Stimulated activated CD4-positive, alpha-beta T cell treated with anti-CD3 and anti-CD28 coated beads, Interleukin-1b, Interleukin-23, amount 100 ng/mL, for 48 hours (primary cell): Measurements from ENCODE around the gene MAB21L2.
"Not testable (repeated sequence)": the region's sequence is repeated elsewhere in the genome, so short reads cannot be mapped to it uniquely, and the experiment has no call there.

Source experiments
- DNase-seq: peaks from one replicate; pipeline ENCODE4 v3.0.0-alpha.2; 2020

MAB21L2 gene

DNA sequence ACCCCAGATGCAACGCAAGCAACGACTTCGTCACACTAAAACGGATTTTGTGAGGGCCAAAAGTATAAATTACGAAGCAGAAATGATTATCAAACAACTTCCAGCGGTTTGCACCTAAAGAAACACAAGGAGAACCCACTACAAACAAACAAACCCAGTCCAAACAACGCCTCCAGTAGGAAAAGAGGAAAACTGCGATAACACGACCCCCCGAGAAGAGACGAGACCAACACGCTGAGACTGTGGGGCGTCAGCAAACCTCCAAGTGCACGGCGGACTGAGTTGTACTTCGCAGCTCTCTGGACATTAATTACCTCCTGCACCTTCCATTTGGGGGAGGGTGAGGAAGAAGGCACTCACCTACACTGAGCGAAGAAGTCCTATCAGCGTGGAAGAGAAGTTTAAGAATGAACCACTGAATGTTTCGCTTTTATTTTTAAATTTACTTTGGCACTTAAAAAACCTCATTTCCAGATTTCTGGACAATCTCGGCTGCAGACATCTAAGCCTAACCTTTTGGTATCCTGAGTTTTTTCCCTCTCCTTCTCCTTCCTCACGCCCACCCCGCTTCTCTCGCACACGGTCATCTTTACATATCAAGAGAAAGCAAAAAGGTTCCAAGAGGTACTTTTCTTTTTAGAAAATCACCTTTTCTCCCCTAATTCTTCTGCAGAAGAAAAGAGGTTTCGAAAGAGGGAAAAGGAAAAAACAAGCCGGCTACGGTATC, at the start of gene MAB21L2:
Gene MAB21L2 (plus strand): TSS at position 6 of the 727 bp plus-strand sequence. CDS start 879 bp downstream, outside the sequence.
- no peak for DNase-seq

DNA sequence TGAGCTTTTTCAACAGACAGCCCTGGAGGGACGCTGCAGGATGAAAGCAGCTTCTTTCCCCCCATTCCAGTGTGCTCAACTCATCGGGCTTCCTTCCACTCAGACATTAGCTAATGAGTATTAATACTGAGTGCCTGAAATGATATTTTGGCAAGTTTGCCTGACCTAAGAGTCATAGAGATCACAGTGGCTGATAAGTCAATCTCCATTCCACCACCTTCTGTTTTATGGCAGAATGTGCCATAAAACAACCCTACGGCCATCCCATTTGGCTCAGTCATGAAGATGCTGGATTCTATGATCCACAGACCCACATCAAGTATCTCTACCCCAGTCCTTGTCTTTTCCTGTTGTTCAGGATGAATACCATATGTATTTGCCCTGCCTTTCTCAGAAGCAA, 48.3 kb upstream of the MAB21L2 start:
- no peak for DNase-seq

DNA sequence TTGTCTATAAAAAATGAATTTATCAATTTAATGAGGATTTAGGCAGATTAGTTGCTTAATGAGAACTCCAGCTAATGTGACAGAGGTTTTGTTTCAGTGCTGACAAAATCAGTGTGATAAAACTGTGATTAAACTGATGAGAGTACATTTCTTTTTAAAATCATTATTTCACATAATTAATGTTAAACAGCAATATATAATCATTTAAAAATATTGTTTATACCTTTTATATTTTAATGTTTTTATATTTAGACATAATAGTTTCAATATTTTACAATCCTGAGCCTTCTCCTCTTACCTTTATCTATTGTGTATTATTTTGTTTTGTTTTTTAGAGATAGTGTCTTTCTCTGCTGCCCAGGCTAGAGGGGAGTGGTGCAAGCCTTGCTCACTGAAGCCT, 47.1 kb upstream of the MAB21L2 start:
- DNase-seq, result no peak

DNA sequence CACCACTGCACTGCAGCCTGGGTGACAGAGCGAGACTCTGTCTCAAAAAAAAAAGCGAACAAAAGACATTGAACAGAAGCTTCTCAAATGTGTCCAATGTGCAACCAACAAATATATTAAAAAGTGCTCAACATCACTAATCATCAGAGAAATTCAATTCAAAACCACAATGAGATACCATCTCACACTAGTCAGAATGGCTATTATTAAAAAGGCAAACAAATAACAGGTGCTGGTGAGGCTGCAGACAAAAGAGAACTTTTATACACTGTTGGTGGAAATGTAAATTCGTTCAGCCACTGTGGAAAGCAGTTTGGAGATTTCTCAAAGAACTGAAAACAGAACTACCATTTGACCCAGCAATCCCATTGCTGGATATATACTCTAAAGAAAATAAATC, 44.0 kb upstream of the MAB21L2 start:
- DNase-seq, result not testable (repeated sequence)

GRCh38 chr4:150540536-150540935, 41.4 kb upstream of the MAB21L2 start:
- no peak for DNase-seq

DNA sequence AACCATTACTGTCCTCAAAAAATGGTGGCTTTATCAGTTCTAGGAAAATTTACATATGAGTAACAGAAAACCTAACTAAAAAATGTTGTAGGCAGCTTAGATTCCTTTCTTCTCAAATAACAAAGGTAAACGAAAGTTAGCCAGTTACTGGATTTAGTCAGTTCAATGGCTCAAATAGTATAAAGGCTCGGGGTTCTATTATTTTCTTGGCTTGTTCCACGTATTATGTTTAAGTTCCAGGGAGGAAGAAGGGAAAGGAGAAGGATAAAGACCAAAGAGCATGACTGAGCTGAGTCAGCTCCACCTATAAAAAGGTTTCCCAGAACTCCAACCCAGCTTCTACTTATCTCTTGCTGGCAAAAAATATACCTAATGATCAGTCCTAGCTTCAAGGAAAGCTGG, 41.0 kb upstream of the MAB21L2 start:
- DNase-seq, result no peak

GRCh38 chr4:150541681-150542080, 40.3 kb upstream of the MAB21L2 start:
- no peak for DNase-seq

DNA sequence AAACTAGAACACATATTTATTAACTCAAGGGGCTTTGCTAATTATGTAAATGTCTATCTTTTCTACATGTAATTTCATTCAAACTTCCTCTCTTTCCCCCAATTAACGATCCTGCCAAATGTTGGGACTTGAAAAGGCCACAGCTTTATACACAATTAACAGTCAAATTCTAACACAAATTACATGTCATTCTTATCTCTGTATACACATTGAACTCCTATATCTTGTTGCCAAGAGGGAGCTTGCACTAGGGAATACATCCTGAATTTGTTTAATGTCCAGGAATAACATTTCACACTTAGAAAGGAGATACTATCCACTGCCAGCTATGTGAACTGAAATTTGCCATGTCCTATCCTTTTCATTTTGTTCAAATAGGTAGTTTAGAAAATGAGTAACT, 38.9 kb upstream of the MAB21L2 start:
- no peak for DNase-seq

- no peak for DNase-seq
Observed at GRCh38 chr4:150546286-150546685, 35.7 kb upstream of the MAB21L2 start.

DNA sequence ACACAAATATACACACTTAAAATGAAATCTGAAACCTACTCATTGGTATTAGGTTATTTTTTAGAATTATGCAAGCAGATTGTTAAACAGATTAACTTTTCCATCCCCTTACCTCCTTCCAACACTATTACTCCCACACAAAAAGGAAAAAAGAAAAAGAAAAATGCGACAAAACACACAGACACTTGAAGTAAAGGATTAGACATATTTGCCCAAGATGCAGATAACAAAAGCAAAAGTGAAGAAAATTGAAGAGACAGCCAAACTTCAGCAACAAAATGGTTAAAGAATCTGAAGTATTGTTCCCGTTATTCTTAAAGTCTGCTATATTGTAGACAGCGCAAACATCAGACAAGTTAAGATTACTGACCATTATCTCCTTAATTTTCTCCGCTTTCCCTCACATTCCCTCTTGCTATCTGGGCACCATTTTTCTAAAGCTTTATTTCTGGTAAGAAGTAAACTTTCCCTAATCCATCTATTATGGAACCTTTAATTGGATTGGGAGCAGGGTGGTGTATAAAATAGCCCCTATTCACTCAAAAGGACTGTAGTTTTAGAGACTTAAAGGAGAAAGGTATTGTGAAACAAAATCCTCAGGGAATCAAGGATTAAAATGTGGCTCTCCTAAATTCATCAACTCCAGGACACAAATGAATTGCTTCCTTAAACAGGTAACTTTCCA, 34.7 kb upstream of the MAB21L2 start:
- DNase-seq, result no peak

DNA sequence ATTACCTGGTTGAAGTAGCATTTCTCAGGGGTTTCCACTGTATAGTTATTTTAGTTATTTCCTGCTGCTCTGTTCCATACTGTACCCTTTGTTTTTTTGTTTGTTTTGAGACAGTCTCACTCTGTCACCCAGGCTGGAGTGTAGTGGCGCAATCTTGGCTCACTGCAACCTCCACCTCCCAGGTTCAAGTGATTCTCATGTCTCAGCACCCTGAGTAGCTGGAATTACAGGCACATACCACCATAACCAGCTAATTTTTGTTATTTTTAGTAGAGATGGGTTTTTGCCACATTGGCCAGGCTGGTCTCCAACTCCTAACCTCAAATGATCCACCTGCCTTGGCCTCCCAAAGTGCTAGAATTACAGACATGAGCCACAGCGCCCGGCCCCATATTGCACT, 24.1 kb upstream of the MAB21L2 start:
- not testable (repeated sequence) for DNase-seq

DNA sequence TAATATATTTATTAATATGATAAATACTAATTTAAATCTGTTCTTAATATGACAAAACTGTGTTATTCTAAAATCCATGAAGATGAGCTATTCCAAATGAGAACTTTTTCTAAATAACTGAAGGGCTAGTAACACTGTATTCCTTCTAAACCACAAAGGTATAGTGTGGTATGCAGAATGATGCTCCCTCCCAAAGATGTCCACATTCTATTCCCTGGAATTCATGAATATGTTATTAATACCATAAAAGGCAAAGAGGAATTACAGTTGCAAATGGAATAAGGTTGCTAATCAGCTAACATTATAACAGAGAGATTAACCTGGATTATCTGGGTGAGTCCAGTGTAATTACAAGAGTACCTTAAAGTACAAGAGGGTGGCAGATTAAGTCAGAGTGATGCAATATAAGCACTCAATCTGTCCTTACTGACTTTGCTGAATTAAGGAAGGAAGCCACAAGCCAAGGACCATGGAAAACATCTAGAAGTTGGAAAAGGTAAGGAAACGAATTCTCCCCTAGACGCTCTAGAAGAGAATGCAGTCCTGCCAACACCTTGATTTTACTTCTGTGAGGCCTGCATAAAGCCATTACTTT, 20.7 kb upstream of the MAB21L2 start:
- no peak for DNase-seq

DNA sequence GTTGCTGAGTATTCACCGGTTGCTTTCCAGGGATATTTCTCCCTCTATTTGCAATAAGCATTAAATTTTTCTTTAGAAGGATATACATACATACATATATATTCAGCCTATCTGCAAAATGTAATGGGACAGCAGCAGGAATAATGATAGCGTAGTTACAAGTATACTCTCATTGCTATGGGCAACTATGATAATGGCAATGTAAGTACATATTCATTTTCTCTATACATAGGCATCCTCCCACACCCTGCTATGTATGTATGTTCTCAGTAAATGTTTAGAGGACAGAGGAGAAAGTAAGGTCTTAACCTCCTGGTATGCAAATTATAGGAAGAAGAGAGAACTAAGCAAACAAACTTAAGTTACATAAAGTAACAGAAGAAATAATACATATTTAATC, 19.7 kb upstream of the MAB21L2 start:
- DNase-seq, result no peak

- no peak for DNase-seq
Observed at GRCh38 chr4:150562751-150563150, 19.2 kb upstream of the MAB21L2 start.

DNA sequence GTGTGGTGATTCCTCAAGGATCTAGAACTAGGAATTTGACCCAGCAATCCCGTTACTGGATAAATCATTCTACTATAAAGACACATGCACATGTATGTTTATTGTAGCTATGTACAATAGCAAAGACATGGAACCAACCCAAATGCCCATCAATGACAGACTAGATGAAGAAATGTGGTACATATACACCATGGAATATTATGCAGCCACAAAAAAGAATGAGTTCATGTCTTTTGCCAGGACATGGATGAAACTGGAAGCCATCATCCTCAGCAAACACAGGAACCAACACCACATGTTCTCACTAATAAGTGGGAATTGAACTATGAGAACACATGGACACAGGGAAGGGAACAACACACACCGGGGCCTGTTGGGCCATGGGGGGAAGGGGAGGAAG, 17.0 kb upstream of the MAB21L2 start:
- not testable (repeated sequence) for DNase-seq

- no peak for DNase-seq
Observed at GRCh38 chr4:150567070-150567469, 14.9 kb upstream of the MAB21L2 start.

- DNase-seq, result no peak
Observed at GRCh38 chr4:150569384-150569987, 12.5 kb upstream of the MAB21L2 start.

DNA sequence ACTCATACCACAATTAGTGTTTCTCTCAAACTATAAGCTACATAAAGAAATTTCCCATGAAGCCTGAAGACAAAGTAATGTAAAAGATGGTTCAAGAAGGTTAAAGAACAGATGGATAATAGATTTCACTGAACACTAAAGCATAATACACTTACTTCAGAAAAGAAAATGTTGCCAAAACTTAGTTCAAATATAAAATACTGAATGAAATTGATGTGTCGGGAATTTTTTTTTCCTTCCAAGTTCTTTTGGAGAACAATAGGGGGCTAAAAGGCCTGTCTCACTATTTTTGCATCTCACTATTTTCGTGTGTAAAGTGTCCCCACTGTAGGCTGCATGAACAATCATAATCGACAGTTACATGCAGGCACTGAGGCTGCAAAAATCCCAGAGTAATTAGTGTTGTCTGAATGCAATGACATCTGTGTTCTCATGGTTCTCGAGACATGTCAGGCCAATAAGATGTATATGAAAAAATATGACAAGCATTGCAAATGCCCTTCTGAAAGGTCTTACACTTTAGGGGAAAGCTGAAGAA, 11.9 kb upstream of the MAB21L2 start:
- no peak for DNase-seq

- no peak for DNase-seq
Observed at GRCh38 chr4:150570862-150571261, 11.1 kb upstream of the MAB21L2 start.

GRCh38 chr4:150572704-150573504, 9.0 kb upstream of the MAB21L2 start:
- DNase-seq, result no peak

DNA sequence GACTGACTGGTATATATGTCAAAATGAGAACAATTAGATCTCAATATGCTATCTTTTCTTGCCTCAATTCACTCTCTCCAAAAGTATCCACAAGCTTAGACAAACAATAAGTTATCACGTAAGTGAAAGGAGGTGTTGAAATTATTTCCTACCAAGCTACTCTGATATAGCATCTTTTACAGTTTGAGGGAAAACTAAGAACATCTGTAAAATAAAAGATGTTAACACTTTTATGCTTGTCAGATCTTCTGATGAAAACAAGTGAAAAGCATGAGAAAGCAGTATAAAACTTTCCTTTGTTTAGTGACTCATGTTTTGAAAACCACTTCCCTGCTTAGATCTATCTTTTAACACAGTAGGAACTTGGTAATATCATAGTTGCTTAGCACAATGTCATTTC, 8.4 kb upstream of the MAB21L2 start:
- no peak for DNase-seq

DNA sequence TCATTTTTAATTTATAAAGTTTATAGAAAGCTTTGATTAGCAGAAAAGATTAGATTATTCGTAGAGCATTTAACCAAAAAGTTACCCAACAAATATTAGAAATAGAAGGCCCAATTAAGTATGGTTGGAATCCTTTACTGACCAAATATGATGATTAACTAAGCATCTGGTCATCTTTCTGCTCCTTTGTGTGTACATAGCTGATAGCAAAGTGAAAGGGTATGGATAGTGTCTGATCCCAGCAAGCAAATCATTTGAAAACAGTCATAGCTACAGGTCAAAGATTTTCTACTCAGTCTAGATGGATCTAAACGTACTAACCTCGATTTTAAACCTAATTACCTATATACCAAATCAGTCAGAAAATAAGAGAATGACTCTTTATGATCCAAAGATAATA, 7.3 kb upstream of the MAB21L2 start:
- DNase-seq, result no peak

- DNase-seq, result no peak
Observed at GRCh38 chr4:150577796-150578195, 4.2 kb upstream of the MAB21L2 start.
